ENCODE data around the gene NOA1.

DNA sequence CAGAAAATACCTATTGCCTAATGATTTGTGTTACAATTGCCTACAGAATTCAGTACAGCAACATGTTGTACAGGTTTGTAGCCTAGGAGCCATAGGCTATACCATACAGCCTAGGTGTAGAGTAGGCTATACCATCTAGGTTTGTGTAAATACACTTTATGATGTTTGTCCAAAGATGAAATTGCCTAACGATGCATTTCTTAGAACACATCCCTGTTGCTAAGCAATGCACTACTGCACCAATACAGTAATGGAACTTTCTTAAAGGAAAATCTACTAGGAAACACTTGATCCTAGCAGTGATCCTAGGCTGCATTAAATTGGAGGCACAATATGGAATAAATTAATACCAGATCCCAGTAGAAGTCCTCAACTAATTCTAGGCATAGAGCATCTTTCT, 18.3 kb downstream of the NOA1 start:
- TF ChIP-seq, protein P1, sequence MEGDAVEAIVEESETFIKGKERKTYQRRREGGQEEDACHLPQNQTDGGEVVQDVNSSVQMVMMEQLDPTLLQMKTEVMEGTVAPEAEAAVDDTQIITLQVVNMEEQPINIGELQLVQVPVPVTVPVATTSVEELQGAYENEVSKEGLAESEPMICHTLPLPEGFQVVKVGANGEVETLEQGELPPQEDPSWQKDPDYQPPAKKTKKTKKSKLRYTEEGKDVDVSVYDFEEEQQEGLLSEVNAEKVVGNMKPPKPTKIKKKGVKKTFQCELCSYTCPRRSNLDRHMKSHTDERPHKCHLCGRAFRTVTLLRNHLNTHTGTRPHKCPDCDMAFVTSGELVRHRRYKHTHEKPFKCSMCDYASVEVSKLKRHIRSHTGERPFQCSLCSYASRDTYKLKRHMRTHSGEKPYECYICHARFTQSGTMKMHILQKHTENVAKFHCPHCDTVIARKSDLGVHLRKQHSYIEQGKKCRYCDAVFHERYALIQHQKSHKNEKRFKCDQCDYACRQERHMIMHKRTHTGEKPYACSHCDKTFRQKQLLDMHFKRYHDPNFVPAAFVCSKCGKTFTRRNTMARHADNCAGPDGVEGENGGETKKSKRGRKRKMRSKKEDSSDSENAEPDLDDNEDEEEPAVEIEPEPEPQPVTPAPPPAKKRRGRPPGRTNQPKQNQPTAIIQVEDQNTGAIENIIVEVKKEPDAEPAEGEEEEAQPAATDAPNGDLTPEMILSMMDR (IDR thresholded peaks at IDR 0.05; ENCODE audit: poor library complexity, severe bottlenecking) = no peak
- TF ChIP-seq TAF1 (IDR thresholded peaks at IDR 0.05; ENCODE audit: low read depth) (no peak), MXI1 (conservative IDR thresholded peaks at IDR 0.05; ENCODE audit: poor library complexity, severe bottlenecking) (no peak), RAD21 (conservative IDR thresholded peaks at IDR 0.05) (no peak), EZH2 (IDR thresholded peaks at IDR 0.05; ENCODE audit: borderline replicate concordance, insufficient read depth, low read length, poor library complexity, severe bottlenecking) (no peak), EP300 (conservative IDR thresholded peaks at IDR 0.05; ENCODE audit: poor library complexity, severe bottlenecking) (no peak), POLR2AphosphoS5 (IDR thresholded peaks at IDR 0.05) (no peak), SMC3 (conservative IDR thresholded peaks at IDR 0.05; ENCODE audit: poor library complexity) (no peak)
- TF ChIP-seq, protein P2, sequence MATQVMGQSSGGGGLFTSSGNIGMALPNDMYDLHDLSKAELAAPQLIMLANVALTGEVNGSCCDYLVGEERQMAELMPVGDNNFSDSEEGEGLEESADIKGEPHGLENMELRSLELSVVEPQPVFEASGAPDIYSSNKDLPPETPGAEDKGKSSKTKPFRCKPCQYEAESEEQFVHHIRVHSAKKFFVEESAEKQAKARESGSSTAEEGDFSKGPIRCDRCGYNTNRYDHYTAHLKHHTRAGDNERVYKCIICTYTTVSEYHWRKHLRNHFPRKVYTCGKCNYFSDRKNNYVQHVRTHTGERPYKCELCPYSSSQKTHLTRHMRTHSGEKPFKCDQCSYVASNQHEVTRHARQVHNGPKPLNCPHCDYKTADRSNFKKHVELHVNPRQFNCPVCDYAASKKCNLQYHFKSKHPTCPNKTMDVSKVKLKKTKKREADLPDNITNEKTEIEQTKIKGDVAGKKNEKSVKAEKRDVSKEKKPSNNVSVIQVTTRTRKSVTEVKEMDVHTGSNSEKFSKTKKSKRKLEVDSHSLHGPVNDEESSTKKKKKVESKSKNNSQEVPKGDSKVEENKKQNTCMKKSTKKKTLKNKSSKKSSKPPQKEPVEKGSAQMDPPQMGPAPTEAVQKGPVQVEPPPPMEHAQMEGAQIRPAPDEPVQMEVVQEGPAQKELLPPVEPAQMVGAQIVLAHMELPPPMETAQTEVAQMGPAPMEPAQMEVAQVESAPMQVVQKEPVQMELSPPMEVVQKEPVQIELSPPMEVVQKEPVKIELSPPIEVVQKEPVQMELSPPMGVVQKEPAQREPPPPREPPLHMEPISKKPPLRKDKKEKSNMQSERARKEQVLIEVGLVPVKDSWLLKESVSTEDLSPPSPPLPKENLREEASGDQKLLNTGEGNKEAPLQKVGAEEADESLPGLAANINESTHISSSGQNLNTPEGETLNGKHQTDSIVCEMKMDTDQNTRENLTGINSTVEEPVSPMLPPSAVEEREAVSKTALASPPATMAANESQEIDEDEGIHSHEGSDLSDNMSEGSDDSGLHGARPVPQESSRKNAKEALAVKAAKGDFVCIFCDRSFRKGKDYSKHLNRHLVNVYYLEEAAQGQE (IDR thresholded peaks at IDR 0.05; ENCODE audit: borderline replicate concordance) = no peak
